ENCODE measurements around the gene ZNF12.

DNA sequence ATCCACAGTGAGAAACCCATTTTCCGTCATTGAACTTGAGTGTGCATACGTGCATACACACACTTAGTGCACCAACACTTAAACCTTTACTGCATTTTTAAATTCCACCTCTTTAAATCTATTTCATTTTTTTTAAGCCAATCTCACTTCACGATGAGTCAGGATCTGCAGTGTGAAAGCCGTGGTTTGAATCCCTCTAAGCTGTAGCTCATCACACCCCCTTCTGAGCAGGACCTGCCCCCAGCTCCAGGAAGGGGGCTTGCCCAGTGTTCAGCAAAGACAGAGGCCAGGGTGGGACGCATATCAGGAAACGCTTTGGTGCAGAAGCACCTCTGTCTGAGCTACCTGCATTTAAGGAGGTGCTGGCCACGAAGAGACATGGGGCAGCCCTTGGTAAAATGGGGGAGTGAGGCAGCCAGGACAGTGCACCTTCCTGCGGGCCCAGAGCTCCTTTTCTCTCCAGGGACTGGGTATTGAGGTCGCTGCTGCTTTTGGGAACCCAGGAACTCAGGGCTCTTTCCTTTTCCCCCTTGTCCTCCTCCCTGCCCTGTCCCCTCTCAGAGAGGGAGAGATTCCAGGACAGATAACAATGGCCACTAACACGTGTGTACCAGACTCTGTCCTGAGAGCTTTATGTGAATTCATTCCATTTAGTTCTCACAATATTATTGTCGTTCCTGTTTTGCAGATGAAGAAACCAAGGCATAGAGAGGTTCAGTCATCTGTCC, 48.0 kb downstream of the ZNF12 start:
- TF ChIP-seq EZH2 (IDR thresholded peaks at IDR 0.05) (no peak), POLR2AphosphoS5 (IDR thresholded peaks at IDR 0.05; ENCODE audit: borderline replicate concordance, low read depth, low read length) (no peak), FOXP2 (optimal IDR thresholded peaks at IDR 0.05; ENCODE audit: control extremely low read depth, extremely low read length, insufficient read depth) (no peak)
